ENCODE results near the gene LAP3. TPM values are rescaled to one million over a fixed set of nuclear protein-coding genes. Genes with fewer than 3 reads are reported as not detected.
A peak's percentile ranks its signal among the peaks of the same experiment; 100 is the strongest.

The LAP3 gene
- total RNA-seq, 1 donor from 2014 or later: 75.8 TPM

GRCh38 chr4:17578482-17578891 lies 1.5 kb downstream of the LAP3 start:
- no peak for TF ChIP-seq CTCF (conservative IDR thresholded peaks at IDR 0.05; ENCODE audit: low read depth, low read length)
- H3K4me3 ChIP-seq (ENCODE audit: low read depth, low read length): peak overlapping the region; percentile 94
- no peak for DNase-seq (ENCODE audit: low read depth)

GRCh38 chr4:17580969-17581368 lies 4.0 kb downstream of the LAP3 start:
- no peak for DNase-seq (ENCODE audit: low read depth)
- no peak for TF ChIP-seq CTCF (conservative IDR thresholded peaks at IDR 0.05; ENCODE audit: low read depth, low read length)
- no peak overlapping the region for H3K4me3 ChIP-seq (ENCODE audit: low read depth, low read length)

- TF ChIP-seq CTCF (conservative IDR thresholded peaks at IDR 0.05; ENCODE audit: low read depth, low read length): no peak
- no peak overlapping the region for H3K4me3 ChIP-seq (ENCODE audit: low read depth, low read length)
- DNase-seq (ENCODE audit: low read depth): no peak
Measured at GRCh38 chr4:17583276-17583675, 6.3 kb downstream of the LAP3 start.

GRCh38 chr4:17583941-17584340 lies 6.9 kb downstream of the LAP3 start:
- TF ChIP-seq CTCF (conservative IDR thresholded peaks at IDR 0.05; ENCODE audit: low read depth, low read length): no peak
- no peak for DNase-seq (ENCODE audit: low read depth)

GRCh38 chr4:17584521-17585213 lies 7.7 kb downstream of the LAP3 start:
- no peak for DNase-seq (ENCODE audit: low read depth)
- no peak overlapping the region for H3K4me3 ChIP-seq (ENCODE audit: low read depth, low read length)
- no peak for TF ChIP-seq CTCF (conservative IDR thresholded peaks at IDR 0.05; ENCODE audit: low read depth, low read length)

More at GRCh38 chr4:17583941-17584340, 6.9 kb downstream of the LAP3 start:
- H3K4me3 ChIP-seq (ENCODE audit: low read depth, low read length): no peak overlapping the region

- H3K4me3 ChIP-seq (ENCODE audit: low read depth, low read length): no peak overlapping the region
- DNase-seq (ENCODE audit: low read depth): no peak
- no peak for TF ChIP-seq CTCF (conservative IDR thresholded peaks at IDR 0.05; ENCODE audit: low read depth, low read length)
Measured at GRCh38 chr4:17587094-17587822, 10.3 kb downstream of the LAP3 start.
